ENCODE results near the gene PSMB5.
A peak's percentile ranks its signal among the peaks of the same experiment; 100 is the strongest.

PSMB5 gene

GRCh38 chr14:23024612-23025075 lies 10.1 kb downstream of the PSMB5 start (continued):
- TF ChIP-seq ZNF148 (tag by site-specific recombination; IDR thresholded peaks at IDR 0.05; ENCODE audit: borderline replicate concordance) (no peak), PRDM1 (tag by site-specific recombination; IDR thresholded peaks at IDR 0.05) (peak; percentile 54; the same call in 1 of the 2 replicates), ZNF426 (tag by site-specific recombination; IDR thresholded peaks at IDR 0.05) (no peak), GLIS2 (tag by site-specific recombination; IDR thresholded peaks at IDR 0.05) (no peak), KLF9 (tag by site-specific recombination; IDR thresholded peaks at IDR 0.05; ENCODE audit: low read depth) (no peak), GLI4 (tag by site-specific recombination; IDR thresholded peaks at IDR 0.05) (no peak), ZBTB1 (tag by site-specific recombination; IDR thresholded peaks at IDR 0.05) (no peak), KLF1 (tag by site-specific recombination; IDR thresholded peaks at IDR 0.05) (no peak), SETDB1 (IDR thresholded peaks at IDR 0.05; ENCODE audit: insufficient read length, low read length) (no peak), MYNN (tag by site-specific recombination; IDR thresholded peaks at IDR 0.05; ENCODE audit: borderline replicate concordance) (no peak), ZNF48 (tag by site-specific recombination; IDR thresholded peaks at IDR 0.05) (no peak), ZNF324 (tag by site-specific recombination; IDR thresholded peaks at IDR 0.05) (no peak), ZNF23 (tag by site-specific recombination; IDR thresholded peaks at IDR 0.05; ENCODE audit: borderline replicate concordance) (no peak), WT1 (tag by site-specific recombination; IDR thresholded peaks at IDR 0.05) (no peak), ZXDB (tag by site-specific recombination; IDR thresholded peaks at IDR 0.05) (peak; percentile 17; the same call in 1 of the 2 replicates), ZNF214 (tag by site-specific recombination; IDR thresholded peaks at IDR 0.05; ENCODE audit: borderline replicate concordance) (no peak), ZNF394 (tag by site-specific recombination; IDR thresholded peaks at IDR 0.05; ENCODE audit: borderline replicate concordance) (no peak), ZNF16 (tag by site-specific recombination; IDR thresholded peaks at IDR 0.05; ENCODE audit: low read depth) (no peak)
- TF ChIP-seq, protein P1, sequence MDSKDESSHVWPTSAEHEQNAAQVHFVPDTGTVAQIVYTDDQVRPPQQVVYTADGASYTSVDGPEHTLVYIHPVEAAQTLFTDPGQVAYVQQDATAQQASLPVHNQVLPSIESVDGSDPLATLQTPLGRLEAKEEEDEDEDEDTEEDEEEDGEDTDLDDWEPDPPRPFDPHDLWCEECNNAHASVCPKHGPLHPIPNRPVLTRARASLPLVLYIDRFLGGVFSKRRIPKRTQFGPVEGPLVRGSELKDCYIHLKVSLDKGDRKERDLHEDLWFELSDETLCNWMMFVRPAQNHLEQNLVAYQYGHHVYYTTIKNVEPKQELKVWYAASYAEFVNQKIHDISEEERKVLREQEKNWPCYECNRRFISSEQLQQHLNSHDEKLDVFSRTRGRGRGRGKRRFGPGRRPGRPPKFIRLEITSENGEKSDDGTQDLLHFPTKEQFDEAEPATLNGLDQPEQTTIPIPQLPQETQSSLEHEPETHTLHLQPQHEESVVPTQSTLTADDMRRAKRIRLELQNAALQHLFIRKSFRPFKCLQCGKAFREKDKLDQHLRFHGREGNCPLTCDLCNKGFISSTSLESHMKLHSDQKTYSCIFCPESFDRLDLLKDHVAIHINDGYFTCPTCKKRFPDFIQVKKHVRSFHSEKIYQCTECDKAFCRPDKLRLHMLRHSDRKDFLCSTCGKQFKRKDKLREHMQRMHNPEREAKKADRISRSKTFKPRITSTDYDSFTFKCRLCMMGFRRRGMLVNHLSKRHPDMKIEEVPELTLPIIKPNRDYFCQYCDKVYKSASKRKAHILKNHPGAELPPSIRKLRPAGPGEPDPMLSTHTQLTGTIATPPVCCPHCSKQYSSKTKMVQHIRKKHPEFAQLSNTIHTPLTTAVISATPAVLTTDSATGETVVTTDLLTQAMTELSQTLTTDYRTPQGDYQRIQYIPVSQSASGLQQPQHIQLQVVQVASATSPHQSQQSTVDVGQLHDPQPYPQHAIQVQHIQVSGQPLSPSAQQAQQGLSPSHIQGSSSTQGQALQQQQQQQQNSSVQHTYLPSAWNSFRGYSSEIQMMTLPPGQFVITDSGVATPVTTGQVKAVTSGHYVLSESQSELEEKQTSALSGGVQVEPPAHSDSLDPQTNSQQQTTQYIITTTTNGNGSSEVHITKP (tag by site-specific recombination; IDR thresholded peaks at IDR 0.05) = peak; percentile 42

- ChIA-PET CTCF (interaction anchor here (0.8 to 1.7 kb wide), 4 partner anchors 17 to 52 kb away, joined by 3 to 4 read pairs (median 4); partner anchors contain the start of gene CDH24), POLR2A (interaction anchor here (0.5 to 2.3 kb wide), 10 partner anchors 8 to 278 kb away, joined by 3 to 9 read pairs (median 5); partner anchors contain the start of genes AJUBA, HAUS4, PSMB11 and PSMB5)
- Histone ChIP-seq H3K27ac (ENCODE audit: extremely low read depth, low read depth, low read length) (no peak overlapping the region), H3K4me3 (ENCODE audit: low read depth, low read length) (no peak overlapping the region), H3K36me3 (ENCODE audit: control insufficient read depth in 2 of 2, insufficient read depth in 1 of 2, low read length in 2 of 2) (peaks cover 12 to 31% of the 10 kb centered on the region in 2 experiments), H3K4me1 (ENCODE audit: control insufficient read depth, insufficient read depth, low read length) (peaks cover 12% of the 10 kb centered on the region), H3K9me3 (ENCODE audit: control insufficient read depth, insufficient read depth, low read depth, low read length) (no peaks in the 10 kb centered on the region)
- TF ChIP-seq ZNF16 (tag by site-specific recombination; IDR thresholded peaks at IDR 0.05; ENCODE audit: low read depth) (no peak), ZNF600 (tag by site-specific recombination; IDR thresholded peaks at IDR 0.05) (0 out of 2 replicates have a peak, but pooled peaks have one; percentile 16)
Measured at GRCh38 chr14:23023795-23024152, 10.9 kb downstream of the PSMB5 start.

Data from HEK293 (cell line).